Choroid plexus epithelial cell (primary cell): ENCODE data around the gene GBP2.

ENCODE experiments used
- DNase-seq: peaks from one replicate; pipeline ENCODE4 v3.0.0-alpha.2; 2010; ENCODE audit warnings: low read depth
- H3K4me3 ChIP-seq: 2 replicates; pipeline ENCODE4 v1.5.1; 2011; ENCODE audit warnings: low read depth, mild to moderate bottlenecking, control low read depth, low read length, moderate library complexity
- TF ChIP-seq, protein P1 (sequence below): conservative IDR thresholded peaks from 2 replicates; pipeline ENCODE4 v1.5.1; 2011; ENCODE audit warnings: low read depth, mild to moderate bottlenecking, control low read depth, inconsistent platforms, low read length, moderate library complexity

The GBP2 gene, protein sequence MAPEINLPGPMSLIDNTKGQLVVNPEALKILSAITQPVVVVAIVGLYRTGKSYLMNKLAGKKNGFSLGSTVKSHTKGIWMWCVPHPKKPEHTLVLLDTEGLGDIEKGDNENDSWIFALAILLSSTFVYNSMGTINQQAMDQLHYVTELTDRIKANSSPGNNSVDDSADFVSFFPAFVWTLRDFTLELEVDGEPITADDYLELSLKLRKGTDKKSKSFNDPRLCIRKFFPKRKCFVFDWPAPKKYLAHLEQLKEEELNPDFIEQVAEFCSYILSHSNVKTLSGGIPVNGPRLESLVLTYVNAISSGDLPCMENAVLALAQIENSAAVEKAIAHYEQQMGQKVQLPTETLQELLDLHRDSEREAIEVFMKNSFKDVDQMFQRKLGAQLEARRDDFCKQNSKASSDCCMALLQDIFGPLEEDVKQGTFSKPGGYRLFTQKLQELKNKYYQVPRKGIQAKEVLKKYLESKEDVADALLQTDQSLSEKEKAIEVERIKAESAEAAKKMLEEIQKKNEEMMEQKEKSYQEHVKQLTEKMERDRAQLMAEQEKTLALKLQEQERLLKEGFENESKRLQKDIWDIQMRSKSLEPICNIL

DNA sequence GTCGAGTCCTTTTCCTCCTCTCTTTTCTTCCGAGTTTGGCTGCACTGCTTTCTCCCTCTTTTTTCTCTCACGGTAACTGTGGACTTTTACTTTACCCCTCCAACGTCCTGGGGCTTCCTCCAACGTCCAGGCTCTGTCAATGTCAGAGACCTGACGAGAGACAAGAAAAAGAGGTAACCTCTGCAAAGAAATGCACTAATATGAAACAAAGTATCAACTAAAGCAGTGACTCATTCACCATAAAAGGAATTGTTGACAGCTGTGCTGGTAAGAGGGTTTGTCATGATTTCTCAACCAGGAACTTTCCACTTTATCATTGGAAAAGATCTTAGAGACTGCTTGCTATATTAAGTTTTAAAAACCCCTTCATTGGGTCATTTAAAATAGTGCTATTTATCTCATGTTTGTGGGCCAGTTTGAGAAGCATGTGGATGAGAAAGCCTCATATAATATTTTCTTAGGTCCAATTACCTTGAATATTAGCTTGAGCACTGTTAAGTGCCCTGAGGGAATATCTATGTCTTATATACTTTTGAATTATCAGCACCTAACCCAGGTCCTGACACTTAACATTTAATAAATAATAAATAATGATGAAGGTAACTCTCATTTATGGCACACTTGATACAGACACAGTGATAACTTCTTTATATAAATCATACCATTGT lies at the start of gene GBP2:
GBP2 (minus strand) TSS at position 202 of the 668 bp plus-strand sequence. CDS start 4,148 bp downstream, outside the sequence.
- TF ChIP-seq, protein P1, sequence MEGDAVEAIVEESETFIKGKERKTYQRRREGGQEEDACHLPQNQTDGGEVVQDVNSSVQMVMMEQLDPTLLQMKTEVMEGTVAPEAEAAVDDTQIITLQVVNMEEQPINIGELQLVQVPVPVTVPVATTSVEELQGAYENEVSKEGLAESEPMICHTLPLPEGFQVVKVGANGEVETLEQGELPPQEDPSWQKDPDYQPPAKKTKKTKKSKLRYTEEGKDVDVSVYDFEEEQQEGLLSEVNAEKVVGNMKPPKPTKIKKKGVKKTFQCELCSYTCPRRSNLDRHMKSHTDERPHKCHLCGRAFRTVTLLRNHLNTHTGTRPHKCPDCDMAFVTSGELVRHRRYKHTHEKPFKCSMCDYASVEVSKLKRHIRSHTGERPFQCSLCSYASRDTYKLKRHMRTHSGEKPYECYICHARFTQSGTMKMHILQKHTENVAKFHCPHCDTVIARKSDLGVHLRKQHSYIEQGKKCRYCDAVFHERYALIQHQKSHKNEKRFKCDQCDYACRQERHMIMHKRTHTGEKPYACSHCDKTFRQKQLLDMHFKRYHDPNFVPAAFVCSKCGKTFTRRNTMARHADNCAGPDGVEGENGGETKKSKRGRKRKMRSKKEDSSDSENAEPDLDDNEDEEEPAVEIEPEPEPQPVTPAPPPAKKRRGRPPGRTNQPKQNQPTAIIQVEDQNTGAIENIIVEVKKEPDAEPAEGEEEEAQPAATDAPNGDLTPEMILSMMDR: no peak
- peak; percentile 92 for DNase-seq
- peak within 1 kb of the TSS; percentile 60 for H3K4me3 ChIP-seq

DNA sequence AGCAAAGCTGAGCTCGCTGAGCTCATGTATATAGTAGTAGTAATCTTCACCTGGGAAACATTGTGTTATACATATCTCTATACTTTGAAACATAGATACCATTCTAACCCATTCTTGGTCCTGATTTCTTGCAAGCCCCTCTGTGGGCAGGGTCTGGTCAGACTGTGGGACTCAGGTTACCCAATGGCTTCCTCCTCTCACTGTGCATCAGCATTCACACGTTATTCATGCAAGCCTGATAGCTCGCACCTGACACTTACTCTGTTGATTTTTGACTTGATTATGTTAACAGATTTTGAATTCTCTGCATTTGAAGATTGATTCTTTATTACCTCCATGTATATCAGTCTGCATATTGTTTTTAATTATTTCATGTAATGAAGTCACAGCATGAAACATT lies 48.6 kb upstream of the GBP2 start:
- DNase-seq: no peak
- TF ChIP-seq, protein P1: no peak
- H3K4me3 ChIP-seq: no peak overlapping the region

DNA sequence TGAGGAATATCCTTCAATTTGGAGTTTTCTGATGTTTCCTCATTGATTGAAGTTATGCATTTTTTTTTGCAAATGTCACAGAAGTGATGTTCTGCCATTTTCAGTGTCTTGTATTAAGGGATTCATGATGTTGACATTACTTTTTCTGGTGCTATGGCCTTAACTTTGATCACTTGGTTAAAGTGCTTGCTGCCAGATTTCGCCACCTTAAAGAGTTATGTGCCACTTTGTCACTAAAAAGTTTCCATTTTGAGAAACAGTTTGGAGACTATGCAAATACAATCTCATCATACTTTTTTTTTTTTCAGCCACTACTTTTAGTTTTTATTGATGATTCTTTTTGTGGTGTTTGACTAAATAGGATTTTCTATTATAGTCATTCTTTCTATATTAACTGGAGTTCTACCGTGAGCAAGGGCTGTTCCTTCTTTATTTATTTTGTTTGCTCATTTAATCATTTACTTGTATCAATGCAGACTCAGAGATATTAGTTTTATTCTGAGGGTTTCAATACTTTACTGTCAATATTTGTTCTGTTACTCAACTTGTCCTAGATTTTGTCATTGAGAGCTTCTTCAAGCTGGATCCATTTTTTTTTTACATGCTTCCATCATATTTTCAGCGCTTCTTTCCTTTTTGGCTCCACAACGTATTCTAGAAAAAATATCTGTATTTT lies 46.7 kb upstream of the GBP2 start:
- TF ChIP-seq, protein P1: no peak
- H3K4me3 ChIP-seq: no peak overlapping the region
- no peak for DNase-seq

DNA sequence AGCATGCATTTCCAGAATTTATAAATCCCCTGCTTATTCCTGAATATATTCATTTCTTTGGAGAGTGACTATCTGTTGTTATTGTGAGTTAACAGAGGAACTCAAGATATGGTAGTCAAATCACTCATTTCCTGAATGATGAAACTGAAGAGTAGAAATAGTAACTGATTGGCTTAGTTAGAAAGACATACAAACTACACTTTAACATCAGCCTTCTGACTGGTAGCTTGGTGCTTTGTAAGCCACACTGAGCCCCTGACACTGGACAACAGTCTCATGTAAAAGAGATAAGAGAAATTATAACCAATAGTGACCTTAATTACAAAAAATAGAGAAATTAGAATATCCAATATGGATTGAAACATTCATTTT lies 45.1 kb upstream of the GBP2 start:
- no peak for DNase-seq
- H3K4me3 ChIP-seq: no peak overlapping the region
- TF ChIP-seq, protein P1: no peak

DNA sequence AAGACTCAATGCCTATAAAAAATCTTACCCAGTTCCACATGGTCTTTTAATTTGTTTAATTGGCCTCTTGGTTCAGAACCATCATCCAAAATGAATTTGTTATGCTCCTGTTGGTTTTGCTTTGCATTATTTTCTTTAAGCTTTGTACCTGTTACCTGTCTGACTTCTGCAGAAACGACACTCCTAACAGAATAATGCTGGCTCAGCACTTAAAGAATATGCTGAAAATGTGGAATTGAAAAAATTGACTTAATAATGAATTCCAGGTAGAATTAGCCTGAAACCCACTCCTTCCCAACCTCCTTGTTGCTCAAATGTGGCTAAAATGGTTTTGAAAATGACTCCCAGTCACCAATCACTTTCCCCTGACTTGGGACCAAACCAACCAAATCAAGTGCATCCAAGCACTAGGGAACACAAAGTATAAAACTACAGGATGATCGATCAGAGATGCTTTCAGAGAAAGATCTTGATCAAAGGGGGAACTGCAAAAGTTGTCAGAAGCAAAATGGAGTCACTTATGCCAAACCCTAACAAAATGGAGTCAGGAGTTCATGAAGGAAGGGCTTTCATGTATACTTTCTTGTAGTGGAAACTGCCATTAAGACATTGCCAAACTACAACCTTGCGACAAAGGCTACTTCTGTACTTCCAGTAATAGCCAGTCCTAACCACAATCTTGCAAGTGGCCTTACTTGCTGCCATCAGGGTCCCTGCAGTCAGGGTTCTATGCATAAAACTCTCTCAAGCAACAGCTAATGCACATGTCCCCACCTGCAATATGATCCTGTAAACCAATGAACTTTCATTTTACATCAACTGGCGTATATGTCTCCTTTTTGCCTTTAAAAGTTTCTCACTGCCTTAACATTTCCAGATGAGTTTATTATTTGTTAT lies 44.5 kb upstream of the GBP2 start:
- no peak for DNase-seq
- TF ChIP-seq, protein P1: no peak

DNA sequence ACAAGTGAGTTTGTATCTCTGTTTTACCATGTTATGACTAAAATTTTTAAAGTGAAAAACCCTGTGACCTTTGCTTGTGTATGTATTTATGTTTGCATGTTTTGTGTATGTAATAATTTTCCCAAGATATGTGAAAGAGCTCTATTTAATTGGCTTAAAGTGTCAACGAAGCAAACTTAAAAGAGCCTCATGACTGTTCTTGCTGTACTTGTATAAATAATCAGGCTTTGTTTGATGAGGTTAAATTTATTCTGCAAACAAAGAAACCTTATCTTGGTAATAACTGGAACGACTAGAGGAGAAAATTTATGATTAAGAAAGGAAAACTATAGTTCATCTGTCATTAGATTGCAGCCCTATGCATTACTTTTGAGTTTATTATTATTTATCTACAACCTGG lies 43.3 kb upstream of the GBP2 start:
- H3K4me3 ChIP-seq: no peak overlapping the region
- no peak for DNase-seq
- TF ChIP-seq, protein P1: no peak

More for the DNA sequence above, 44.5 kb upstream of the GBP2 start:
- no peak overlapping the region for H3K4me3 ChIP-seq
